H1 (cell line): ENCODE measurements around the gene KCNH4. TPM values are rescaled to one million over a fixed set of nuclear protein-coding genes. Genes with fewer than 3 reads are reported as not detected.

Experiments
- CTCF ChIA-PET: fragments of 300-600 bp; sonication (Branson Sonifier 250); formaldehyde crosslinking; loops from one replicate; lab custom pipeline; 2021; ENCODE audit not compliant: partially characterized antibody; lab: Charles Lee
- POLR2A ChIA-PET: fragments of 300-600 bp; sonication (Branson Sonifier 250); formaldehyde crosslinking; loops from one replicate; lab custom pipeline; 2021; ENCODE audit warnings: inconsistent platforms; ENCODE audit not compliant: partially characterized antibody; lab: Charles Lee
- DNase-seq, 2 experiments: peaks; one replicate each; pipeline versions ENCODE4 v3.0.0 to v3.0.0-alpha.2; 2010 to 2022; ENCODE audit warnings: low spot score in 2 of 2, low read depth in 1 of 2, mixed read lengths in 1 of 2
- FAIRE-seq: peaks from 2 replicates; lab custom pipeline; 2011; peaks lifted over from hg19 to GRCh38; lab: Jason Lieb, UNC
- H2AFZ ChIP-seq: 2 replicates; pipeline ENCODE4 v1.8.1; 2012; ENCODE audit warnings: low read length, inconsistent platforms
- H2AK5ac ChIP-seq: 2 replicates; pipeline ENCODE4 v1.6.1; 2013; ENCODE audit warnings: low read depth, low read length
- H2BK120ac ChIP-seq: replicated peaks from 2 replicates; pipeline ENCODE3; 2013; ENCODE audit warnings: low read depth, low read length, inconsistent platforms
- H2BK12ac ChIP-seq: 2 replicates; pipeline ENCODE4 v1.6.1; 2013; ENCODE audit warnings: low read depth, low read length
- H2BK15ac ChIP-seq: 2 replicates; pipeline ENCODE4 v1.6.1; 2013; ENCODE audit warnings: low read length
- H2BK20ac ChIP-seq: 2 replicates; pipeline ENCODE4 v1.6.1; 2013; ENCODE audit warnings: low read length
- H2BK5ac ChIP-seq: 2 replicates; pipeline ENCODE4 v1.6.1; 2013; ENCODE audit warnings: low read depth, low read length
- H3K14ac ChIP-seq: 2 replicates; pipeline ENCODE4 v1.6.1; 2013; ENCODE audit warnings: inconsistent platforms; ENCODE audit not compliant: insufficient read length
- H3K18ac ChIP-seq: 2 replicates; pipeline ENCODE4 v1.6.1; 2013; ENCODE audit warnings: low read length; ENCODE audit errors: extremely low read depth
- H3K23ac ChIP-seq: 2 replicates; pipeline ENCODE4 v1.6.1; 2013; ENCODE audit warnings: inconsistent platforms; ENCODE audit not compliant: insufficient read length
- H3K23me2 ChIP-seq: 2 replicates; pipeline ENCODE4 v1.6.1; 2013; ENCODE audit warnings: low read depth, low read length
- H3K27ac ChIP-seq: 2 replicates; pipeline ENCODE4 v1.6.1; 2011; ENCODE audit warnings: low read depth, low read length, inconsistent platforms
- H3K27me3 ChIP-seq, 4 experiments: replicated peaks in 1 of 4; 1 replicate in 1 of 4; 2 replicates in 3 of 4; pipeline versions ENCODE4 v1.6.1 to v1.8.1; 2011 to 2013; ENCODE audit warnings: low read length in 3 of 4, mild to moderate bottlenecking in 3 of 4, inconsistent platforms in 2 of 4, mixed read lengths in 2 of 4, moderate library complexity in 1 of 4; ENCODE audit not compliant: control insufficient read depth in 3 of 4, insufficient read depth in 3 of 4; ENCODE audit errors: extremely low read depth in 1 of 4
- H3K36me3 ChIP-seq, 4 experiments: 2 replicates each; pipeline versions ENCODE4 v1.6.1 to v1.8.1; 2011 to 2013; ENCODE audit warnings: mild to moderate bottlenecking in 4 of 4, low read length in 3 of 4, moderate library complexity in 2 of 4, control low read depth in 1 of 4, inconsistent platforms in 1 of 4; ENCODE audit not compliant: insufficient read depth in 4 of 4, control insufficient read depth in 2 of 4
- H3K4ac ChIP-seq: replicated peaks from 2 replicates; pipeline ENCODE3; 2013; ENCODE audit warnings: low read length, low read depth, mixed read lengths, inconsistent platforms; ENCODE audit not compliant: insufficient read length
- H3K4me1 ChIP-seq, 4 experiments: replicated peaks in 1 of 4; 1 replicate in 1 of 4; 2 replicates in 3 of 4; pipeline versions ENCODE4 v1.6.1 to v1.8.1; 2011 to 2013; ENCODE audit warnings: low read length in 3 of 4, inconsistent platforms in 2 of 4, mixed read lengths in 1 of 4; ENCODE audit not compliant: insufficient read depth in 4 of 4, control insufficient read depth in 3 of 4
- H3K4me2 ChIP-seq, 2 experiments: 2 replicates each; pipeline versions ENCODE4 v1.6.1 to v1.8.1; 2011 to 2013; ENCODE audit warnings: low read depth in 2 of 2, low read length in 2 of 2, control low read depth in 1 of 2, inconsistent platforms in 1 of 2, mild to moderate bottlenecking in 1 of 2; ENCODE audit not compliant: insufficient read depth in 1 of 2
- H3K4me3 ChIP-seq, 4 experiments: fragments of 200-600, 300-600 bp in 1 of 4; sonication (generic), shearing (Covaris generic), sonication (Bioruptor Twin) in 1 of 4; 2 replicates each; pipeline versions ENCODE4 v1.5.1 to v1.8.1; 2011 to 2016; ENCODE audit warnings: low read length in 4 of 4, low read depth in 3 of 4, control low read depth in 2 of 4, inconsistent platforms in 2 of 4, mild to moderate bottlenecking in 2 of 4, mixed read lengths in 1 of 4, moderate library complexity in 1 of 4; ENCODE audit not compliant: insufficient read depth in 2 of 4; ENCODE audit errors: extremely low read depth in 1 of 4
- H3K56ac ChIP-seq: replicated peaks from 2 replicates; pipeline ENCODE3; 2013; ENCODE audit warnings: low read depth, mild to moderate bottlenecking, mixed read lengths, low read length, inconsistent platforms; ENCODE audit not compliant: insufficient read length
- H3K79me1 ChIP-seq: 2 replicates; pipeline ENCODE4 v1.6.1; 2013; ENCODE audit warnings: low read depth, low read length, control low read depth
- H3K79me2 ChIP-seq, 2 experiments: 2 replicates each; pipeline versions ENCODE4 v1.6.1 to v1.8.1; 2012 to 2013; ENCODE audit warnings: low read length in 2 of 2, mild to moderate bottlenecking in 2 of 2, inconsistent platforms in 1 of 2; ENCODE audit not compliant: insufficient read depth in 2 of 2, control insufficient read depth in 1 of 2
- H3K9ac ChIP-seq, 4 experiments: replicated peaks in 1 of 4; 1 replicate in 1 of 4; 2 replicates in 3 of 4; pipeline versions ENCODE4 v1.6.1 to v1.8.1; 2011 to 2013; ENCODE audit warnings: low read depth in 3 of 4, low read length in 3 of 4, control low read depth in 2 of 4, mild to moderate bottlenecking in 2 of 4, moderate library complexity in 2 of 4, inconsistent platforms in 1 of 4; ENCODE audit errors: extremely low read depth in 1 of 4
- H3K9me3 ChIP-seq, 2 experiments: 2 replicates each; pipeline versions ENCODE4 v1.6.1 to v1.8.1; 2012 to 2013; ENCODE audit warnings: mild to moderate bottlenecking in 2 of 2, moderate library complexity in 2 of 2, control low read depth in 1 of 2, inconsistent platforms in 1 of 2, low read depth in 1 of 2, low read length in 1 of 2, mixed read lengths in 1 of 2; ENCODE audit not compliant: insufficient read depth in 2 of 2
- H4K20me1 ChIP-seq, 2 experiments: replicated peaks in 1 of 2; 2 replicates each; pipeline versions ENCODE3 to v1.8.1; 2011 to 2013; ENCODE audit warnings: inconsistent platforms in 2 of 2, low read length in 2 of 2, mild to moderate bottlenecking in 1 of 2; ENCODE audit not compliant: insufficient read depth in 2 of 2, control insufficient read depth in 1 of 2
- H4K5ac ChIP-seq: 2 replicates; pipeline ENCODE4 v1.6.1; 2013; ENCODE audit warnings: low read length, low read depth, mixed read lengths, inconsistent platforms; ENCODE audit not compliant: insufficient read length
- H4K8ac ChIP-seq: 2 replicates; pipeline ENCODE4 v1.8.0; 2013; ENCODE audit warnings: mild to moderate bottlenecking, moderate library complexity, low read length, inconsistent platforms; ENCODE audit not compliant: insufficient read depth; ENCODE audit errors: extremely low read depth
- H4K91ac ChIP-seq: replicated peaks from 2 replicates; pipeline ENCODE3; 2013; ENCODE audit warnings: low read length, mixed read lengths, inconsistent platforms; ENCODE audit not compliant: insufficient read length
- EGR1 ChIP-seq: IDR thresholded peaks from 2 replicates; pipeline ENCODE4 v1.6.1; 2011; ENCODE audit warnings: low read depth, low read length, borderline replicate concordance
- EZH2 ChIP-seq: fragments of 200-600 bp; sonication (generic); IDR thresholded peaks from 2 replicates; pipeline ENCODE4 v1.7.1; 2012; ENCODE audit warnings: low read depth, mild to moderate bottlenecking, moderate library complexity, low read length, inconsistent platforms; ENCODE audit not compliant: severe bottlenecking
- HDAC2 ChIP-seq, 2 experiments: fragments of 300-600 bp in 1 of 2; sonication (generic) in 1 of 2; IDR thresholded peaks; 2 replicates each; pipeline ENCODE4 v1.6.1; 2011 to 2012; ENCODE audit warnings: low read depth in 2 of 2, low read length in 2 of 2, mild to moderate bottlenecking in 2 of 2, moderate library complexity in 2 of 2, borderline replicate concordance in 1 of 2, inconsistent platforms in 1 of 2
- SIN3A ChIP-seq, 2 experiments: IDR thresholded peaks in 1 of 2; conservative IDR thresholded peaks in 1 of 2; 2 replicates each; pipeline ENCODE4 v1.6.1; 2011 to 2012; ENCODE audit warnings: low read length in 2 of 2, improper control_type of control experiment in 1 of 2, low read depth in 1 of 2, mild to moderate bottlenecking in 1 of 2
- SP1 ChIP-seq: IDR thresholded peaks from 2 replicates; pipeline ENCODE4 v1.6.1; 2011; ENCODE audit warnings: low read depth, low read length
- TAF7 ChIP-seq: optimal IDR thresholded peaks from 2 replicates; pipeline ENCODE3; 2011; ENCODE audit warnings: low read depth, mild to moderate bottlenecking, inconsistent platforms, low read length, moderate library complexity, borderline replicate concordance
- WGBS, 2 experiments: shearing (Covaris generic) in 1 of 2; methylation state at CpG; one replicate each; pipeline versions ENCODE4 v1.1.6 to v1.1.7; 2013 to 2015; ENCODE audit warnings: low lambda C conversion rate in 2 of 2, mixed read lengths in 2 of 2, inconsistent platforms in 1 of 2, low coverage in 1 of 2, missing lambda C conversion rate in 1 of 2; ENCODE audit not compliant: insufficient replicate concordance in 2 of 2, insufficient coverage in 1 of 2, insufficient read length in 1 of 2; ENCODE audit errors: extremely low coverage in 1 of 2, missing lambda C conversion rate in 1 of 2; 5-methylcytosine and 5-hydroxymethylcytosine counted together
- polyA plus RNA-seq, 7 experiments: library from polyadenylated mRNA; depleted of rRNA in 3 of 7; stranded (reverse) in 5 of 7; unstranded in 2 of 7; fragments of >200 nt in 5 of 7; fragments of 200-250 nt in 2 of 7; gene quantifications; 1 replicate in 5 of 7; 2 replicates in 1 of 7; 4 replicates in 1 of 7; pipeline versions ENCODE4 v1.2.1 to v1.2.3, GENCODE V29; 2011 to 2013; ENCODE audit warnings: missing spikeins in 2 of 7, mixed read lengths in 2 of 7
- total RNA-seq: library from RNA; stranded (reverse); fragmentation: NEBNext Ultra II Directional; extraction: Animal tissue kit (Norgen Biotek cat#: 25700); gene quantifications from 2 replicates; pipeline ENCODE4 v1.2.1, GENCODE V29; 2021
- TF ChIP-seq, protein P1 (sequence below): IDR thresholded peaks from 2 replicates; pipeline ENCODE4 v1.6.1; 2011; ENCODE audit warnings: low read length, improper control_type of control experiment

Gene KCNH4
- total and polyA plus RNA-seq, 2 of the 8 experiments (the other 6 are each of a cell fraction or from before 2014, with no cell fraction given) = 0.44 to 0.47 TPM

DNA sequence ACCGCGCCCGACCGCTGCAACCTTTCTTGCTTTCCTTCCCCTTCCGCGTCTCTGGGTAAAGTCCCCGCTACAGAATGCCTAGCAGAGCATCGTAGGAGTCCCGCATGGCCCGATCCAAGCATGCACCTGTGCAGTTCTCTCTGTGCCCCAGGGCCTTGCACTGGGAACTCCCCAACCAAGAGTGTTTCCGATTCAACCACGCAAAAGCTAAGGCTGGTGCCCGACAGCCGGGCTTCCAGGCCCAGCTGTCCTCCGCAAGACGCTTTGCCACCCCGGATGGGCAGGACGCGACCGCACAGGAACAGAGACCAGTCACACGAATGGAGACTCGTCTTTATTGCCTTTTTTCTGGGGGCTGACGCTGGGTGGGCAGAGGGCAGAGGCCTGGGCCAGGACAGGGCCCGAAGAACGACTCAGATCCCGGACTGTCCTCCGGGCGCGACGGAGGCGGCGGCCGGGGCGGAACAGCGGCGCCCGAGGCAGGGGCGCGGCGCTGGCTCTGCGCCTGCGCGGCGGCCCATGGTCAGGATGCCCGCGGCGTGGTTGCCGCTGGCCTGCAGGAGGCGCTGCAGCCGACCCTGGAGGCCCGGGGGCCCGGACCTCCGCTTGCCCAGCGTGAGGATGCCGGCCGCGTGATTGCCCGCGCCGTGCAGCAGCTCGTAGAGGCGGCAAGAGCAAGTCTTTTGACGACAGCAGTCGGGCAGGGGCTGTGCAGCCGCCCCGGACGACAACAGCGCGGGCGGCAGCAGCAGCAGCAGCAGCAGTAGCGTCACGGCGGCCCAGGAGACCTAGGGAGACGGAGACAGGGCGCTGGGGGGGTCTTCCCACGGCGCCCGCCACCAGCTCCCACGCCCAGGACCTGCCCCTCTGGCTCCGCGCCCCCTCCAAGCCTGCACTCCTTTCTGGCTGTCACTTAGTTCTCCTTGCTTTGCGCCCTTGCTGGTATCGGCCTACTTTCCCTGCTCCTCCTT lies 3.1 kb upstream of the KCNH4 start:
- H2BK20ac ChIP-seq = no peak overlapping the region
- H3K56ac ChIP-seq = no peak overlapping the region
- H2BK15ac ChIP-seq = peak overlapping the region; percentile 34; the same call in 1 of the 2 replicates
- H3K27me3 ChIP-seq = peaks cover 7 to 55% (median 41%) of the 10 kb centered on the region in 4 experiments
- H2BK12ac ChIP-seq = peak overlapping the region; percentile 60; the same call in 1 of the 2 replicates
- no peak overlapping the region for H3K27ac ChIP-seq
- peak overlapping the region; percentile 97 for H2AFZ ChIP-seq
- H3K23ac ChIP-seq = no peak overlapping the region
- no peak overlapping the region for H2BK5ac ChIP-seq
- peak overlapping the region; percentile 75 for H4K91ac ChIP-seq
- DNase-seq (peak in 1 of 2 experiments; percentile 94), FAIRE-seq (no peak)
- ChIA-PET CTCF (interaction anchor here (0.7 to 1.9 kb wide), 13 partner anchors 10 to 132 kb away, joined by 3 to 9 read pairs (median 4); partner anchors contain the start of gene GHDC), POLR2A (interaction anchor here (1.0 to 1.2 kb wide), 4 partner anchors 10 to 240 kb away, joined by 3 to 7 read pairs (median 4); partner anchors contain the start of gene GHDC)
- no peak overlapping the region for H3K4ac ChIP-seq
- no peaks in the 10 kb centered on the region for H3K79me2 ChIP-seq
- peak overlapping the region; percentile 1; the same call in 1 of the 2 replicates for H4K8ac ChIP-seq
- H3K4me3 ChIP-seq = peak overlapping the region; percentile 49 to 71 (median 66)
- no peak overlapping the region for H2BK120ac ChIP-seq
- 17% methylated on average over 56 of the region's 83 CpGs; no CpG with 5 or more reads in 1 of the 2 experiments for WGBS, 2 experiments
- H3K9me3 ChIP-seq = no peaks in the 10 kb centered on the region
- 0 out of 7 replicates have a peak overlapping the region, but pooled peaks of 1 of the 4 experiments have one; percentile 36 for H3K9ac ChIP-seq
- H3K4me2 ChIP-seq = peak overlapping the region; percentile 93 to 96
- no peaks in the 10 kb centered on the region for H4K20me1 ChIP-seq
- no peak overlapping the region for H3K14ac ChIP-seq
- H3K18ac ChIP-seq = peak overlapping the region; percentile 96
- H3K36me3 ChIP-seq = no peaks in the 10 kb centered on the region
- H3K79me1 ChIP-seq = no peaks in the 10 kb centered on the region
- H4K5ac ChIP-seq = no peak overlapping the region
- peaks cover 0 to 17% (median 15%) of the 10 kb centered on the region in 4 experiments; a peak in 5 of 7 replicates for H3K4me1 ChIP-seq
- peaks cover 13% of the 10 kb centered on the region; the same call in 1 of the 2 replicates for H3K23me2 ChIP-seq
- H2AK5ac ChIP-seq = no peak overlapping the region
- TF ChIP-seq HDAC2 (IDR thresholded peaks at IDR 0.05; ENCODE audit: borderline replicate concordance in 1 of 2, low read depth in 2 of 2, low read length in 2 of 2) = peak in 1 of 2 experiments; percentile 53; a peak in 2 of 4 replicates
- 0 out of 2 replicates have a peak, but pooled peaks have one; percentile 11 for TF ChIP-seq SP1
- peak; percentile 25 for TF ChIP-seq EZH2
- TF ChIP-seq TAF7 = peak; percentile 27
- peak in 1 of 2 experiments; percentile 8; a peak in 2 of 4 replicates for TF ChIP-seq SIN3A (conservative IDR thresholded peaks at IDR 0.05 in 1 of 2, IDR thresholded peaks at IDR 0.05 in 1 of 2; ENCODE audit: low read depth in 1 of 2, low read length in 2 of 2)
- TF ChIP-seq, protein P1, sequence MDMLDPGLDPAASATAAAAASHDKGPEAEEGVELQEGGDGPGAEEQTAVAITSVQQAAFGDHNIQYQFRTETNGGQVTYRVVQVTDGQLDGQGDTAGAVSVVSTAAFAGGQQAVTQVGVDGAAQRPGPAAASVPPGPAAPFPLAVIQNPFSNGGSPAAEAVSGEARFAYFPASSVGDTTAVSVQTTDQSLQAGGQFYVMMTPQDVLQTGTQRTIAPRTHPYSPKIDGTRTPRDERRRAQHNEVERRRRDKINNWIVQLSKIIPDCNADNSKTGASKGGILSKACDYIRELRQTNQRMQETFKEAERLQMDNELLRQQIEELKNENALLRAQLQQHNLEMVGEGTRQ = peak; percentile 30; the same call in 1 of the 2 replicates
- TF ChIP-seq EGR1 = no peak
